ENCODE results near the gene FNBP1. TPM values are rescaled to one million over a fixed set of nuclear protein-coding genes. Genes with fewer than 3 reads are reported as not detected.

The FNBP1 gene
- total and polyA plus RNA-seq, 2 experiments from 2014 or later, result 26.6 to 28.8 TPM

DNA sequence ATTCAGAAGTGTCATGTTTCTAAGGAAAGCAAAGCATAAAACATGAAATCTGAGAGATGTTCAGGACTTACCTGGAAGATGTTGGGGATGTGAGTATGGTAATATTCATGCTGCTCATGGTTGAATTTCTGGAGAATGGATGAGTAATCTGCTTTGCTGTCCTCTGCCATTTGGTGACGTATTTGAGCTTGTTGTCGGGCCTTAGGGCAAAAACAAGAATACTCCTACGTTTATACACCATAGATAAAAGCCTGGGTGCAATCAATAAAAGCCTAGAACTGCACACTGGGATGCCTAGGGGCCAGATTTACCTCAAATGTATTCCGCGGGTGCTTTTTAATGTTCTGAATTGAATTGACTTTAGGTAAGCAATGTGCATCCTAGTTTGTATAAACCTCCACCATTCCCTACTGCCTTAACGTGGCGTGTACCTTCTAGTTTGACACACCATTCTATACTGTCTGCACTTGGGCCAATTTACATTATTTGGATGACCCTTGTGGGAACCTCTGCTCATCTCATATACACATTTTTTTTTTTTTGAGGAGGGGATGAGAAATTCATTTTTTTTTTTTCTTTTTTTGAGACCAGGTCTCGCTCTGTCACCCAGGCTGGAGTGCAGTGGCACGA is 113.4 kb downstream of the FNBP1 start:
- Histone ChIP-seq H3K36me3 (ENCODE audit: insufficient read depth) (peaks cover 5% of the 10 kb centered on the region; the same call in 1 of the 2 replicates), H3K27ac (ENCODE audit: low read depth) (no peak overlapping the region), H3F3A (replicated peaks; ENCODE audit: low read depth) (no peaks in the 10 kb centered on the region), H3K4me2 (no peak overlapping the region), H3K4me3 (no peak overlapping the region), H3K27me3 (ENCODE audit: insufficient read depth) (no peaks in the 10 kb centered on the region), H2AFZ (no peak overlapping the region), H3K79me2 (replicated peaks; ENCODE audit: insufficient read depth) (no peaks in the 10 kb centered on the region), H4K20me1 (replicated peaks; ENCODE audit: insufficient read depth) (no peaks in the 10 kb centered on the region), H3K4me1 (ENCODE audit: insufficient read depth) (peaks cover 15% of the 10 kb centered on the region), H3K9me2 (ENCODE audit: insufficient read depth) (no peaks in the 10 kb centered on the region)
- Mint-ChIP-seq H3K27me3 (ENCODE audit: insufficient read depth, low read depth, poor library complexity) (peaks cover 5% of the 10 kb centered on the region), H3K9me3 (no peaks in the 10 kb centered on the region), H3K4me1 (peaks cover 15% of the 10 kb centered on the region), H3K4me3 (no peak overlapping the region), H3K36me3 (ENCODE audit: low read depth) (peaks cover 5% of the 10 kb centered on the region; the same call in 1 of the 3 replicates), H3K27ac (no peak overlapping the region; the same call in 1 of the 2 replicates)
- ATAC-seq, result no peak
- TF ChIP-seq REST (IDR thresholded peaks at IDR 0.05; ENCODE audit: unreplicated experiment), result no peak
- TF ChIP-seq, protein P1, sequence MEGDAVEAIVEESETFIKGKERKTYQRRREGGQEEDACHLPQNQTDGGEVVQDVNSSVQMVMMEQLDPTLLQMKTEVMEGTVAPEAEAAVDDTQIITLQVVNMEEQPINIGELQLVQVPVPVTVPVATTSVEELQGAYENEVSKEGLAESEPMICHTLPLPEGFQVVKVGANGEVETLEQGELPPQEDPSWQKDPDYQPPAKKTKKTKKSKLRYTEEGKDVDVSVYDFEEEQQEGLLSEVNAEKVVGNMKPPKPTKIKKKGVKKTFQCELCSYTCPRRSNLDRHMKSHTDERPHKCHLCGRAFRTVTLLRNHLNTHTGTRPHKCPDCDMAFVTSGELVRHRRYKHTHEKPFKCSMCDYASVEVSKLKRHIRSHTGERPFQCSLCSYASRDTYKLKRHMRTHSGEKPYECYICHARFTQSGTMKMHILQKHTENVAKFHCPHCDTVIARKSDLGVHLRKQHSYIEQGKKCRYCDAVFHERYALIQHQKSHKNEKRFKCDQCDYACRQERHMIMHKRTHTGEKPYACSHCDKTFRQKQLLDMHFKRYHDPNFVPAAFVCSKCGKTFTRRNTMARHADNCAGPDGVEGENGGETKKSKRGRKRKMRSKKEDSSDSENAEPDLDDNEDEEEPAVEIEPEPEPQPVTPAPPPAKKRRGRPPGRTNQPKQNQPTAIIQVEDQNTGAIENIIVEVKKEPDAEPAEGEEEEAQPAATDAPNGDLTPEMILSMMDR (conservative IDR thresholded peaks at IDR 0.05; ENCODE audit: low read depth in 2 of 2), result peak in 1 of 2 experiments; percentile 19; a peak in 1 of 4 replicates
- no peak for DNase-seq (ENCODE audit: low spot score)

GRCh38 chr9:129923589-129923988 is 119.4 kb downstream of the FNBP1 start:
- no peaks in the 10 kb centered on the region for H3F3A ChIP-seq (replicated peaks; ENCODE audit: low read depth)
- DNase-seq (ENCODE audit: low spot score) (no peak), ATAC-seq (no peak)
- H4K20me1 ChIP-seq (replicated peaks; ENCODE audit: insufficient read depth), result no peaks in the 10 kb centered on the region
- peaks cover 5% of the 10 kb centered on the region; the same call in 1 of the 2 replicates for H3K36me3 ChIP-seq (ENCODE audit: insufficient read depth)
- H3K9me2 ChIP-seq (ENCODE audit: insufficient read depth), result no peaks in the 10 kb centered on the region
- no peak overlapping the region for H3K27ac ChIP-seq (ENCODE audit: low read depth)
- no peaks in the 10 kb centered on the region for H3K27me3 ChIP-seq (ENCODE audit: insufficient read depth)
- no peaks in the 10 kb centered on the region for H3K79me2 ChIP-seq (replicated peaks; ENCODE audit: insufficient read depth)
- Mint-ChIP-seq H3K27me3 (ENCODE audit: insufficient read depth, low read depth, poor library complexity) (no peaks in the 10 kb centered on the region), H3K4me3 (no peak overlapping the region), H3K9me3 (no peaks in the 10 kb centered on the region), H3K4me1 (peaks cover 3% of the 10 kb centered on the region; the same call in 1 of the 3 replicates), H3K27ac (no peak overlapping the region), H3K36me3 (ENCODE audit: low read depth) (peaks cover 8% of the 10 kb centered on the region; the same call in 2 of the 3 replicates)
- no peak overlapping the region for H3K4me2 ChIP-seq
- H3K4me1 ChIP-seq (ENCODE audit: insufficient read depth), result no peaks in the 10 kb centered on the region
- H2AFZ ChIP-seq, result no peak overlapping the region
- no peak overlapping the region for H3K4me3 ChIP-seq
- TF ChIP-seq JUNB (IDR thresholded peaks at IDR 0.05; ENCODE audit: unreplicated experiment) (no peak), CREB1 (CRISPR knock-in tag; IDR thresholded peaks at IDR 0.05; ENCODE audit: low read depth) (no peak), STAT1 (IDR thresholded peaks at IDR 0.05; ENCODE audit: unreplicated experiment) (no peak), POLR2AphosphoS5 (IDR thresholded peaks at IDR 0.05; ENCODE audit: low read depth) (no peak)
- TF ChIP-seq, protein P2, sequence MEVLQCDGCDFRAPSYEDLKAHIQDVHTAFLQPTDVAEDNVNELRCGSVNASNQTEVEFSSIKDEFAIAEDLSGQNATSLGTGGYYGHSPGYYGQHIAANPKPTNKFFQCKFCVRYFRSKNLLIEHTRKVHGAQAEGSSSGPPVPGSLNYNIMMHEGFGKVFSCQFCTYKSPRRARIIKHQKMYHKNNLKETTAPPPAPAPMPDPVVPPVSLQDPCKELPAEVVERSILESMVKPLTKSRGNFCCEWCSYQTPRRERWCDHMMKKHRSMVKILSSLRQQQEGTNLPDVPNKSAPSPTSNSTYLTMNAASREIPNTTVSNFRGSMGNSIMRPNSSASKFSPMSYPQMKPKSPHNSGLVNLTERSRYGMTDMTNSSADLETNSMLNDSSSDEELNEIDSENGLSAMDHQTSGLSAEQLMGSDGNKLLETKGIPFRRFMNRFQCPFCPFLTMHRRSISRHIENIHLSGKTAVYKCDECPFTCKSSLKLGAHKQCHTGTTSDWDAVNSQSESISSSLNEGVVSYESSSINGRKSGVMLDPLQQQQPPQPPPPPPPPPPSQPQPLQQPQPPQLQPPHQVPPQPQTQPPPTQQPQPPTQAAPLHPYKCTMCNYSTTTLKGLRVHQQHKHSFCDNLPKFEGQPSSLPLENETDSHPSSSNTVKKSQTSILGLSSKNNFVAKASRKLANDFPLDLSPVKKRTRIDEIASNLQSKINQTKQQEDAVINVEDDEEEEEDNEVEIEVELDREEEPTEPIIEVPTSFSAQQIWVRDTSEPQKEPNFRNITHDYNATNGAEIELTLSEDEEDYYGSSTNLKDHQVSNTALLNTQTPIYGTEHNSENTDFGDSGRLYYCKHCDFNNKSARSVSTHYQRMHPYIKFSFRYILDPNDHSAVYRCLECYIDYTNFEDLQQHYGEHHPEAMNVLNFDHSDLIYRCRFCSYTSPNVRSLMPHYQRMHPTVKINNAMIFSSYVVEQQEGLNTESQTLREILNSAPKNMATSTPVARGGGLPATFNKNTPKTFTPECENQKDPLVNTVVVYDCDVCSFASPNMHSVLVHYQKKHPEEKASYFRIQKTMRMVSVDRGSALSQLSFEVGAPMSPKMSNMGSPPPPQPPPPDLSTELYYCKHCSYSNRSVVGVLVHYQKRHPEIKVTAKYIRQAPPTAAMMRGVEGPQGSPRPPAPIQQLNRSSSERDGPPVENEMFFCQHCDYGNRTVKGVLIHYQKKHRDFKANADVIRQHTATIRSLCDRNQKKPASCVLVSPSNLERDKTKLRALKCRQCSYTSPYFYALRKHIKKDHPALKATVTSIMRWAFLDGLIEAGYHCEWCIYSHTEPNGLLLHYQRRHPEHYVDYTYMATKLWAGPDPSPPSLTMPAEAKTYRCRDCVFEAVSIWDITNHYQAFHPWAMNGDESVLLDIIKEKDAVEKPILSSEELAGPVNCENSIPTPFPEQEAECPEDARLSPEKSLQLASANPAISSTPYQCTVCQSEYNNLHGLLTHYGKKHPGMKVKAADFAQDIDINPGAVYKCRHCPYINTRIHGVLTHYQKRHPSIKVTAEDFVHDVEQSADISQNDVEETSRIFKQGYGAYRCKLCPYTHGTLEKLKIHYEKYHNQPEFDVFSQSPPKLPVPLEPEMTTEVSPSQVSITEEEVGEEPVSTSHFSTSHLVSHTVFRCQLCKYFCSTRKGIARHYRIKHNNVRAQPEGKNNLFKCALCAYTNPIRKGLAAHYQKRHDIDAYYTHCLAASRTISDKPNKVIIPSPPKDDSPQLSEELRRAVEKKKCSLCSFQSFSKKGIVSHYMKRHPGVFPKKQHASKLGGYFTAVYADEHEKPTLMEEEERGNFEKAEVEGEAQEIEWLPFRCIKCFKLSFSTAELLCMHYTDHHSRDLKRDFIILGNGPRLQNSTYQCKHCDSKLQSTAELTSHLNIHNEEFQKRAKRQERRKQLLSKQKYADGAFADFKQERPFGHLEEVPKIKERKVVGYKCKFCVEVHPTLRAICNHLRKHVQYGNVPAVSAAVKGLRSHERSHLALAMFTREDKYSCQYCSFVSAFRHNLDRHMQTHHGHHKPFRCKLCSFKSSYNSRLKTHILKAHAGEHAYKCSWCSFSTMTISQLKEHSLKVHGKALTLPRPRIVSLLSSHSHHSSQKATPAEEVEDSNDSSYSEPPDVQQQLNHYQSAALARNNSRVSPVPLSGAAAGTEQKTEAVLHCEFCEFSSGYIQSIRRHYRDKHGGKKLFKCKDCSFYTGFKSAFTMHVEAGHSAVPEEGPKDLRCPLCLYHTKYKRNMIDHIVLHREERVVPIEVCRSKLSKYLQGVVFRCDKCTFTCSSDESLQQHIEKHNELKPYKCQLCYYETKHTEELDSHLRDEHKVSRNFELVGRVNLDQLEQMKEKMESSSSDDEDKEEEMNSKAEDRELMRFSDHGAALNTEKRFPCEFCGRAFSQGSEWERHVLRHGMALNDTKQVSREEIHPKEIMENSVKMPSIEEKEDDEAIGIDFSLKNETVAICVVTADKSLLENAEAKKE (CRISPR knock-in tag; IDR thresholded peaks at IDR 0.05), result no peak
- TF ChIP-seq, protein P3, sequence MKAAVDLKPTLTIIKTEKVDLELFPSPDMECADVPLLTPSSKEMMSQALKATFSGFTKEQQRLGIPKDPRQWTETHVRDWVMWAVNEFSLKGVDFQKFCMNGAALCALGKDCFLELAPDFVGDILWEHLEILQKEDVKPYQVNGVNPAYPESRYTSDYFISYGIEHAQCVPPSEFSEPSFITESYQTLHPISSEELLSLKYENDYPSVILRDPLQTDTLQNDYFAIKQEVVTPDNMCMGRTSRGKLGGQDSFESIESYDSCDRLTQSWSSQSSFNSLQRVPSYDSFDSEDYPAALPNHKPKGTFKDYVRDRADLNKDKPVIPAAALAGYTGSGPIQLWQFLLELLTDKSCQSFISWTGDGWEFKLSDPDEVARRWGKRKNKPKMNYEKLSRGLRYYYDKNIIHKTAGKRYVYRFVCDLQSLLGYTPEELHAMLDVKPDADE (IDR thresholded peaks at IDR 0.05), result no peak
